OCI-LY3 (cell line): ENCODE data around the gene GNRHR.

Experiments used
- H2AFZ ChIP-seq: fragments of 200-600, 300-600 bp; shearing (Covaris generic); 2 replicates; pipeline ENCODE4 v1.6.0; 2014; ENCODE audit warnings: antibody characterized with exemption, low read depth, low read length
- H3K27ac ChIP-seq: fragments of 200-600, 300-600 bp; sonication (generic); 2 replicates; pipeline ENCODE4 v1.5.1; 2014; ENCODE audit warnings: mild to moderate bottlenecking, low read length, moderate library complexity, mixed read lengths
- H3K27me3 ChIP-seq: fragments of 200-600, 300-600 bp; sonication (generic); 2 replicates; pipeline ENCODE4 v1.6.1; 2014; ENCODE audit warnings: low read depth, low read length, mixed read lengths
- H3K36me3 ChIP-seq: fragments of 200-600, 300-600 bp; sonication (generic); replicated peaks from 2 replicates; pipeline ENCODE3; 2014; ENCODE audit warnings: low read depth, low read length, mixed read lengths
- H3K4me1 ChIP-seq: fragments of 300-600, 200-600 bp; sonication (generic); 2 replicates; pipeline ENCODE4 v1.6.1; 2014; ENCODE audit warnings: low read length, mixed read lengths
- H3K4me2 ChIP-seq: fragments of 200-600, 300-600 bp; sonication (generic); 2 replicates; pipeline ENCODE4 v1.6.1; 2014; ENCODE audit warnings: low read length, mixed read lengths
- H3K4me3 ChIP-seq: fragments of 300-600, 200-600 bp; sonication (generic); 2 replicates; pipeline ENCODE4 v1.5.1; 2014; ENCODE audit warnings: antibody characterized with exemption, mild to moderate bottlenecking, low read length, moderate library complexity
- H3K79me2 ChIP-seq: fragments of 300-600, 200-600 bp; shearing (Covaris generic); 2 replicates; pipeline ENCODE4 v1.6.1; 2014; ENCODE audit warnings: mild to moderate bottlenecking, low read length, mixed read lengths
- H3K9ac ChIP-seq: fragments of 300-600, 200-600 bp; shearing (Covaris generic); 2 replicates; pipeline ENCODE4 v1.6.0; 2014; ENCODE audit warnings: mild to moderate bottlenecking, low read length, moderate library complexity
- H3K9me3 ChIP-seq: fragments of 200-600, 300-600 bp; shearing (Covaris generic); 2 replicates; pipeline ENCODE4 v1.6.1; 2014; ENCODE audit warnings: low read length, mixed read lengths; ENCODE audit not compliant: insufficient read depth
- H4K20me1 ChIP-seq: fragments of 200-600, 300-600 bp; sonication (generic); 2 replicates; pipeline ENCODE4 v1.6.1; 2016; ENCODE audit warnings: low read length, mixed read lengths; ENCODE audit not compliant: insufficient read depth
- EZH2phosphoT487 ChIP-seq: fragments of 200-600 bp; shearing (Covaris generic); IDR thresholded peaks from 2 replicates; pipeline ENCODE4 v1.6.1; 2018; ENCODE audit warnings: antibody characterized with exemption, mixed run types, low read depth
- TF ChIP-seq, protein P1 (sequence below): fragments of 200-600, 300-600 bp; sonication (generic); IDR thresholded peaks from 2 replicates; pipeline ENCODE4 v1.5.1; 2014; ENCODE audit warnings: antibody characterized with exemption, low read length, low read depth

The GNRHR gene

DNA sequence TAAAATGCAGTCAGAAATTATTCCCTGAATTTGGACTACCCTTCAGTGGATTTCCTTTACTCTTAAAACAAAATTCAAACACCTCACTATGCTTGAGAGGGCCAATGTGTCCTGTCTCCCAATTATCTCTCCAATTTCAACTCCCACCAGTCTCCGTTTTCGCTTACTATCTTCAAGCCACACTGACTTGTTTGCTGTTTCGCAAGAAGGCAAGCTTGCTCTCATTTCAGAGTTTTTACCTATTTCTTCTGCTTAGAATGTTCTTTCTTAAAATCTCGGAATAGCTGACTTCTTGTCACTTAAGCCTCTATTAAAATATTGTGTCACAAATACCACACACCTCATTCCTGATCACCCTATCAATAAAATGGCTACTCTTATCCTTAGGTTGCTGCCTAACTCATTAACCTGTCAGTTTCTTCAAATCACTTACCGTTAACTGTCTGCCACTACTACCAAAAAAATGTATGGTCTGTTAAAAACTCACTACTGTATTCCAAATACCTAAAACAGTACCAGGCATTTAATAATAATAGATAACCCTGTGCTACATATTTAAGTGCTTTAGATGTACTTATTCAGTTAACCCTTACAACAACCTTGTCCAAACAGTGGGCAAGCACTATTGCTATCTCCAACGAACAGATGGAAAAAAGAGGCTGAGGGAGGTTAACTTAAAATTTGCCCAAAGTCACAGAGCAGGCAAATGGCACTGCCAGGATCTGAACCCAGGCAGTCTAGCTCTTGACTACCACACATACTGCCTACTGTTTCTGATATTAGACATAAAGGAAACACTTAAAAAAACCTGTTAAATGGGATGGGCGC lies 56.1 kb downstream of the GNRHR start:
- Histone ChIP-seq H3K4me2 (no peak overlapping the region), H3K79me2 (peaks cover 65% of the 10 kb centered on the region), H3K4me3 (no peak overlapping the region), H3K27me3 (no peaks in the 10 kb centered on the region), H2AFZ (no peak overlapping the region), H3K9ac (no peak overlapping the region), H3K27ac (no peak overlapping the region), H3K4me1 (peaks cover 15% of the 10 kb centered on the region), H4K20me1 (peaks cover 8% of the 10 kb centered on the region; the same call in 1 of the 2 replicates), H3K9me3 (no peaks in the 10 kb centered on the region), H3K36me3 (peaks cover 17% of the 10 kb centered on the region)
- TF ChIP-seq, protein P1, sequence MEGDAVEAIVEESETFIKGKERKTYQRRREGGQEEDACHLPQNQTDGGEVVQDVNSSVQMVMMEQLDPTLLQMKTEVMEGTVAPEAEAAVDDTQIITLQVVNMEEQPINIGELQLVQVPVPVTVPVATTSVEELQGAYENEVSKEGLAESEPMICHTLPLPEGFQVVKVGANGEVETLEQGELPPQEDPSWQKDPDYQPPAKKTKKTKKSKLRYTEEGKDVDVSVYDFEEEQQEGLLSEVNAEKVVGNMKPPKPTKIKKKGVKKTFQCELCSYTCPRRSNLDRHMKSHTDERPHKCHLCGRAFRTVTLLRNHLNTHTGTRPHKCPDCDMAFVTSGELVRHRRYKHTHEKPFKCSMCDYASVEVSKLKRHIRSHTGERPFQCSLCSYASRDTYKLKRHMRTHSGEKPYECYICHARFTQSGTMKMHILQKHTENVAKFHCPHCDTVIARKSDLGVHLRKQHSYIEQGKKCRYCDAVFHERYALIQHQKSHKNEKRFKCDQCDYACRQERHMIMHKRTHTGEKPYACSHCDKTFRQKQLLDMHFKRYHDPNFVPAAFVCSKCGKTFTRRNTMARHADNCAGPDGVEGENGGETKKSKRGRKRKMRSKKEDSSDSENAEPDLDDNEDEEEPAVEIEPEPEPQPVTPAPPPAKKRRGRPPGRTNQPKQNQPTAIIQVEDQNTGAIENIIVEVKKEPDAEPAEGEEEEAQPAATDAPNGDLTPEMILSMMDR = no peak
- TF ChIP-seq EZH2phosphoT487 = no peak

DNA sequence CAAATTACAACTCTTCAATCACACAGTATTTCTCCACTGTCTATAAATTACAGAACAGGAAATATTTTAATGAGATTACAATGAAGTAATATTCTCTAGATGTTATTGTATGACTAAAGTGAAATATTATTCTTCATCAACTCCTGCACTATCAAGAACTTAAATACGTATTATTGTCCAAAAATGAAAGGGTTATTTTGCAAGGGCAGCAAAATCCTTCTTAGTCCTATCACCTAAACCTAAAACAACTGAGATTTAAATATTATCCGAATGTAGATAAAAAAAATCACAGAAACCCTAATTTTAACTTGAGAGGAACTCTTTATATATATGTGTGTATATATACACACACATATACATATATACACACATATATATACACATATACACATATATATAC lies 58.1 kb downstream of the GNRHR start:
- H3K36me3 ChIP-seq = peaks cover 34% of the 10 kb centered on the region
- H3K9ac ChIP-seq = no peak overlapping the region
- H3K27ac ChIP-seq = no peak overlapping the region
- H3K4me3 ChIP-seq = no peak overlapping the region
- H3K9me3 ChIP-seq = no peaks in the 10 kb centered on the region
- TF ChIP-seq, protein P1 = no peak
- TF ChIP-seq EZH2phosphoT487 = no peak
- peaks cover 13% of the 10 kb centered on the region; the same call in 1 of the 2 replicates for H4K20me1 ChIP-seq
- peaks cover 70% of the 10 kb centered on the region for H3K79me2 ChIP-seq
- H2AFZ ChIP-seq = no peak overlapping the region
- H3K27me3 ChIP-seq = no peaks in the 10 kb centered on the region
- H3K4me1 ChIP-seq = peaks cover 9% of the 10 kb centered on the region; the same call in 1 of the 2 replicates
- no peak overlapping the region for H3K4me2 ChIP-seq

DNA sequence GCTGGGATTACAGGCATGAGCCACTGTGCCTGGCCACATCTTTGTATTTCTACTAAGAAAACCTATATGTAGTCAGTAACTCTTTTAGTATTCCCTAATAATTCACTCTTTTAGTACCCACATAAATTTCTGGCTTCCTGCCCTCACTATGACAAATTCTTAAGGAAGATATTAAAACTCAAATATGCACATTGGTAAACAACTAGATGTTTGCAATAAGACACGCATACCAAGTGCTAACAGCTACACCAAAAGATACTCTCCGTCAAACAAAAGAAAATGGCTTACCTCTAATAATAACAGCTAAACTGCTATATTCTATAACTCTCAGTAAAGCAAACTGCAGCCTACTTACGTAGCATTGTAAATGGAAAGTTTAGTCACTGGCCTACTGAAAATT lies 59.5 kb downstream of the GNRHR start:
- TF ChIP-seq, protein P1 = no peak
- TF ChIP-seq EZH2phosphoT487 = no peak
- H3K9me3 ChIP-seq = no peaks in the 10 kb centered on the region
- H3K79me2 ChIP-seq = peaks cover 67% of the 10 kb centered on the region
- peaks cover 7% of the 10 kb centered on the region; the same call in 1 of the 2 replicates for H3K4me1 ChIP-seq
- H3K4me3 ChIP-seq = no peak overlapping the region
- no peak overlapping the region for H3K4me2 ChIP-seq
- H2AFZ ChIP-seq = no peak overlapping the region
- H3K36me3 ChIP-seq = peaks cover 34% of the 10 kb centered on the region
- H3K27ac ChIP-seq = no peak overlapping the region
- no peak overlapping the region for H3K9ac ChIP-seq
- peaks cover 13% of the 10 kb centered on the region; the same call in 1 of the 2 replicates for H4K20me1 ChIP-seq
- H3K27me3 ChIP-seq = no peaks in the 10 kb centered on the region

DNA sequence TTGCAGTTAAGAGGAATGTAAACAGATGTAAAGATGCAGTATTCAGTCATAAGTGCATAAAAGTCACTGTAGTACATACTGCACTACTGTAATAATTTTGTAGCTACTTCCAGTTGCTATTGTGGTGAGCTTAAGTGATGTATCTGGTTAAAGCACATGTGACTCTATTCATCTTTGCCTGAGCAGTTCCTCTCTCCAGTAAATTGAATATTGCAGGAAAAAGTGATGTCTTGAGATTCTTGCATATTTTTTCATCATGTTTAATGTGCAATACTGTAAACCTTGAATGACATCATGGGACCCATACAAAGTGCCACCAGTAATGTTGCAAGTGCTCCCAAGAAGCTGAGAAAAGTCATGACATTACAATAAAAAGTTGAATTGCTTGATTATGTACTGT lies 62.9 kb downstream of the GNRHR start:
- peaks cover 32% of the 10 kb centered on the region for H3K36me3 ChIP-seq
- no peak overlapping the region for H3K4me3 ChIP-seq
- no peaks in the 10 kb centered on the region for H3K4me1 ChIP-seq
- no peak overlapping the region for H3K9ac ChIP-seq
- H3K4me2 ChIP-seq = no peak overlapping the region
- H3K79me2 ChIP-seq = peaks cover 60% of the 10 kb centered on the region
- H3K27me3 ChIP-seq = no peaks in the 10 kb centered on the region
- no peak overlapping the region for H2AFZ ChIP-seq
- no peak for TF ChIP-seq EZH2phosphoT487
- TF ChIP-seq, protein P1 = no peak
- H3K9me3 ChIP-seq = no peaks in the 10 kb centered on the region
- peaks cover 12% of the 10 kb centered on the region for H4K20me1 ChIP-seq
- H3K27ac ChIP-seq = no peak overlapping the region
